ENCODE measurements around the gene RPE65.

GRCh38 chr1:68484618-68485017 is 34.9 kb upstream of the RPE65 start:
- TF ChIP-seq, protein P1, sequence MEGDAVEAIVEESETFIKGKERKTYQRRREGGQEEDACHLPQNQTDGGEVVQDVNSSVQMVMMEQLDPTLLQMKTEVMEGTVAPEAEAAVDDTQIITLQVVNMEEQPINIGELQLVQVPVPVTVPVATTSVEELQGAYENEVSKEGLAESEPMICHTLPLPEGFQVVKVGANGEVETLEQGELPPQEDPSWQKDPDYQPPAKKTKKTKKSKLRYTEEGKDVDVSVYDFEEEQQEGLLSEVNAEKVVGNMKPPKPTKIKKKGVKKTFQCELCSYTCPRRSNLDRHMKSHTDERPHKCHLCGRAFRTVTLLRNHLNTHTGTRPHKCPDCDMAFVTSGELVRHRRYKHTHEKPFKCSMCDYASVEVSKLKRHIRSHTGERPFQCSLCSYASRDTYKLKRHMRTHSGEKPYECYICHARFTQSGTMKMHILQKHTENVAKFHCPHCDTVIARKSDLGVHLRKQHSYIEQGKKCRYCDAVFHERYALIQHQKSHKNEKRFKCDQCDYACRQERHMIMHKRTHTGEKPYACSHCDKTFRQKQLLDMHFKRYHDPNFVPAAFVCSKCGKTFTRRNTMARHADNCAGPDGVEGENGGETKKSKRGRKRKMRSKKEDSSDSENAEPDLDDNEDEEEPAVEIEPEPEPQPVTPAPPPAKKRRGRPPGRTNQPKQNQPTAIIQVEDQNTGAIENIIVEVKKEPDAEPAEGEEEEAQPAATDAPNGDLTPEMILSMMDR (IDR thresholded peaks at IDR 0.05), result no peak
- TF ChIP-seq POLR2A (IDR thresholded peaks at IDR 0.05), result no peak
